Thymus (tissue), 11 donors: ENCODE data around the gene NMNAT3. TPM values are rescaled to one million over a fixed set of nuclear protein-coding genes. Genes with fewer than 3 reads are reported as not detected.

ENCODE experiments used
- DNase-seq, 9 donors: peaks; one replicate each; pipeline ENCODE4 v3.0.0-alpha.2; 2013; ENCODE audit warnings: low spot score in 9 of 9, low read depth in 6 of 9, missing footprints in 1 of 9
- H3K27ac ChIP-seq, 2 donors: one replicate each; pipeline ENCODE4 v1.5.1; 2013; ENCODE audit warnings: control low read depth in 1 of 2, low read depth in 1 of 2, low read length in 1 of 2, mild to moderate bottlenecking in 1 of 2, moderate library complexity in 1 of 2
- H3K27me3 ChIP-seq, 2 donors: one replicate each; pipeline ENCODE4 v1.5.1; 2013; ENCODE audit warnings: low read length in 1 of 2; ENCODE audit not compliant: control insufficient read depth in 2 of 2, insufficient read depth in 1 of 2
- H3K36me3 ChIP-seq, 2 donors: one replicate each; pipeline ENCODE4 v1.5.1; 2013; ENCODE audit warnings: low read length in 1 of 2, mild to moderate bottlenecking in 1 of 2, moderate library complexity in 1 of 2; ENCODE audit not compliant: control insufficient read depth in 2 of 2, insufficient read depth in 2 of 2
- H3K4me1 ChIP-seq, 2 donors: one replicate each; pipeline ENCODE4 v1.5.1; 2013; ENCODE audit warnings: low read length in 2 of 2; ENCODE audit not compliant: control insufficient read depth in 2 of 2, insufficient read depth in 2 of 2
- H3K4me3 ChIP-seq, 2 donors: one replicate each; pipeline ENCODE4 v1.5.1; 2013; ENCODE audit warnings: low read length in 2 of 2, control low read depth in 1 of 2, mild to moderate bottlenecking in 1 of 2
- H3K9me3 ChIP-seq, 2 donors: one replicate each; pipeline ENCODE4 v1.5.1; 2013; ENCODE audit warnings: low read length in 1 of 2, mild to moderate bottlenecking in 1 of 2; ENCODE audit not compliant: control insufficient read depth in 2 of 2, insufficient read depth in 1 of 2
- WGBS: extraction: QIAGEN DNeasy Blood & Tissue Kit; methylation state at CpG from one replicate; pipeline ENCODE4 v1.1.7; 2013; 5-methylcytosine and 5-hydroxymethylcytosine counted together
- polyA plus RNA-seq: library from polyadenylated mRNA; stranded (reverse); fragments of 200-250 nt; gene quantifications from one replicate; pipeline ENCODE4 v1.2.3, GENCODE V29; 2013
- total RNA-seq: library from RNA; stranded (reverse); fragments of 120-200 nt; gene quantifications from one replicate; pipeline ENCODE4 v1.2.4, GENCODE V29; 2013
- donor health status: healthy.

Gene NMNAT3
- total and polyA plus RNA-seq, 2 donors = 4.7 to 5.2 TPM

DNA sequence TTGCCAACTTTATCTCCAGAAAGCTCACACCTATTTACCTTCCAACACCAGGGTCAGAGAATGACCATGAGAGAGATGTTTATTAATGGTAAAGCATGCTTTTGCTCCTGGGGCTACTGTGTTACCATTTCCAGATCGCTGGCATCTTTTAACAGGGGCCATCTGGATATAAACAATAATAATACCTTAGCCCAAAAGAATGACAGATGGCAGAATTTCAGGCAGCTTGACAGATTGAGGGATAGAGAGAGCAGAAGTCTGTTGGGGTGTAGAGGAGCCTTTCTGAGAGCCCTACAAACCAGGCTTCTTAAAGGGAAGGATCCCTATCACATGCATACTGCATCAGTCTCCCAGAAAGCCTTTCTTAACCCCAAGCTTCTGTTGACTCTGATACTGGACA is 156.0 kb downstream of the NMNAT3 start:
- Histone ChIP-seq H3K27me3 (no peaks in the 10 kb centered on the region), H3K36me3 (no peaks in the 10 kb centered on the region), H3K27ac (no peak overlapping the region), H3K4me1 (no peaks in the 10 kb centered on the region), H3K4me3 (no peak overlapping the region), H3K9me3 (no peaks in the 10 kb centered on the region)
- no peak for DNase-seq
- 79% methylated on average over 1 of the region's 1 CpG for WGBS

DNA sequence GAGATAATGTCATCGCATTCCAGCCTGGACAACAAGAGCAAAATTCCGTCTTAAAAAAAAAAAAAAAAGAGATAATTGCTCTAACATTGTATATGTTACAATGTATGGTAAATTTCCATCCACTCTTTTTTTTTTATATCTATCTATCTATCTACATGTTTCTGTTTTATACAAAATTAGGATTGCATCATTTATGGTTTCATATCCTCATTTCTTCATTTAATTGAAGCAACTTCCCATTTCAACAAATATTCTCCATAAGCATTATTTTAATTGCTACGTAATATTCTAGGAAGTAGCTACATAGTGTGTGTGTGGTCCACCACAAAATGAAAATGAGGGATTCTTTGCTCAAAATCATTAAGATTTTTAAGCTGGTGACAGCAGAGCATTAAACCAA is 156.6 kb downstream of the NMNAT3 start:
- no peaks in the 10 kb centered on the region for H3K36me3 ChIP-seq
- DNase-seq = no peak
- H3K27me3 ChIP-seq = no peaks in the 10 kb centered on the region
- H3K4me1 ChIP-seq = no peaks in the 10 kb centered on the region
- no peaks in the 10 kb centered on the region for H3K9me3 ChIP-seq
- 95% methylated on average over 3 of the region's 3 CpGs for WGBS
- no peak overlapping the region for H3K4me3 ChIP-seq
- H3K27ac ChIP-seq = no peak overlapping the region

DNA sequence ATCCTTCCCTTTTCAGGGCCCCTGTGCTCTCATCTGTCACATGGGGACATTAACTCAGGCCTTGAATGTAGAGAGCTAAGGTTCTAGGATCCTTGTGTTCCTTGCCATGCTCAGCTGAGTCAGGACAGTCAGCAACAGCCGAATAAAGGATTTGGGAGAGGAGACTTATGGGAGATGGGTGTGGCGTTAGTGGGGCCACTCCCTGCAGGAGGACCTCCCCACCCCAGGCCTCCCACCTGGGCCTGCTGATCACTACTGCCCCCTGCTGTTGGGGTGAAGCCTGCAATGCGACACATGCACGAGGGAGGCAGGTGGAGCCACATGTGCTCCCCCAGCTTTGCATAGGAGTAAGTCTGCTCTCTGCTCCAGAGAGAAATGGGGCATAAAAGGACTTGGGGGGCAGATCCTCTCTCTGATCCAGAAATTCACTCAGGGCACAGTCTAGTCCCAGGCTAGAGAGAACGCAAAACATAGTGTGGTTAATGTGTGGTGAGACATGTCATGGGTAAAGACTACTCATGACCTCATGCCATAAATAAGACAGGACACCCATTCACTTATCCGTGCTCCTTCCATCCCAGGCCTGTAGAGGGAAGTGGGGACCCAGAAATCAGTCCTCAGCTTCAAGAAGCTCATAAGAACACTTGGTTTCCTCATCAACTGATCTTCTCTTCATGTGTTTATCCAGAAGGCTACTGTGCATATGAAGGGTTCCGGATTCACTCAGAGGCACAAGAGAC is 157.6 kb downstream of the NMNAT3 start:
- H3K27ac ChIP-seq = no peak overlapping the region
- DNase-seq = no peak
- no peaks in the 10 kb centered on the region for H3K36me3 ChIP-seq
- no peaks in the 10 kb centered on the region for H3K9me3 ChIP-seq
- no peaks in the 10 kb centered on the region for H3K27me3 ChIP-seq
- no peak overlapping the region for H3K4me3 ChIP-seq
- 91% methylated on average over 7 of the region's 7 CpGs for WGBS
- H3K4me1 ChIP-seq = no peaks in the 10 kb centered on the region

DNA sequence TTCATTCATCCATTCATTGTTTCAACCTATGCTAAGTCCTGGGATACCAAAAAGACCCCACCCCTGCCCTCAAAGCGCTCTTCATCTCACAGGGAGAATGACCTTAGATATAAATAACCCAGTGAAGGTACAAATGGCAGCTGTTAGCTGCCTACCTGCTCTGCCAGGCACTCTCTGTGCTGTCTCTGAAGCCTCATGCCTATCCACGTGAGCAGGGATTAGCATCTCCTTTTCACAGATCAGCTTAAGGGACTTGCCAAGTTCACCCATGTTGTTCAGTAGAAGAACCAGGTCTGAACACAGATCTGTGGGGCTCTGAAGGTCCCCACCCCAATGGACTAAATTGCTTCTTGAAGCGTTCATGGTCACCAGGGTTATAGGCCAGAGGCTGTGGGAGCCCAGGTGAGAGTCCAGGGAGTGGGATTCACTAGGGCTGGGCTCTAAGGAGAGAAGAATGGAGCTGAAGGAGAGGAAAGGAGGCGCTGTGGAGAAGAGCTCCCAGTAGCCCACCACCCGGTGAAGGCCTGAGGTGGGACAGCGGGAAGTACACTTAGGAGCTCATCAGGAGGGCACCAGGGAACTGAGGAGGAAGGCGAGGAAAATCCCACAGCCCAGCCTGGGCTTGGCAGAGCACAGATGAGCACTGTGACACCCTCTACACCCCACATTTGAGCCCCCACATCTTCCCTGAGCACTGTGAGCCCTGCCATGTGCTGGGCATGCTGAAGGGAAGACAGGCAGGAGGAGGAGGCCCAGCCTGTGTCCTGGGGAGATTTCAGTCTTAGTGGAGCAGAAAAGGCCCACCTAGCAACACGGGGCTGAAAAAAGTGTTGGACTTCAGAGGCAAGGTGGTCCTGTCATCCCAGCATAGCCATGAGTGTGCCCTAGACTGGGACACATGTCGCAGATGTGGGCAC is 158.6 kb downstream of the NMNAT3 start:
- Histone ChIP-seq H3K27me3 (no peaks in the 10 kb centered on the region), H3K9me3 (no peaks in the 10 kb centered on the region), H3K4me1 (no peaks in the 10 kb centered on the region), H3K27ac (no peak overlapping the region), H3K4me3 (no peak overlapping the region), H3K36me3 (no peaks in the 10 kb centered on the region)
- DNase-seq = no peak
- 97% methylated on average over 9 of the region's 9 CpGs for WGBS

- no peaks in the 10 kb centered on the region for H3K4me1 ChIP-seq
- no peak overlapping the region for H3K27ac ChIP-seq
- H3K9me3 ChIP-seq = no peaks in the 10 kb centered on the region
- no peak overlapping the region for H3K4me3 ChIP-seq
- 92% methylated on average over 6 of the region's 6 CpGs for WGBS
- no peaks in the 10 kb centered on the region for H3K36me3 ChIP-seq
- no peaks in the 10 kb centered on the region for H3K27me3 ChIP-seq
- DNase-seq = no peak
Observed at GRCh38 chr3:139518306-139518705, 159.5 kb downstream of the NMNAT3 start.

GRCh38 chr3:139517321-139518065 is 160.3 kb downstream of the NMNAT3 start:
- H3K9me3 ChIP-seq = no peaks in the 10 kb centered on the region
- H3K27ac ChIP-seq = no peak overlapping the region
- WGBS = 90% methylated on average over 5 of the region's 5 CpGs
- no peaks in the 10 kb centered on the region for H3K36me3 ChIP-seq
- no peaks in the 10 kb centered on the region for H3K4me1 ChIP-seq
- no peaks in the 10 kb centered on the region for H3K27me3 ChIP-seq
- H3K4me3 ChIP-seq = no peak overlapping the region
- DNase-seq = no peak

DNA sequence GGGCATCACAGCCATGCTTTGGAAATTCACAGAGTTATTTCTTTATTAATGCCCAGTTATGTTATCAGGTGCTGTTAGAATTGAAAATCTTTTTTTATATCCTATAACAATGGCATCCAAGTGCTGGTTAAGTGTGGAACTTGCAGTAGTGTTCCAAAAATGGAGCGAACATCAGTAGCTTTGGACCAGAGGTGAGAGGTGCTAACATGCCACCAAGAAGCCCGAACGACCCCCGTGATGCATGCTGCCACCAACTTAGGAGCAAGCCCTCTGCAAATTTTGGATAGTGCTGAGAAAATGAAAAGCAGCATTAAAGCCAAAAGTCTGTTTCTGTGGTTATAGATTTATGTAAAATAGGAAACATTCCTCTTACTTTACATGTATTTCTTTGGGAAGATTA is 163.0 kb downstream of the NMNAT3 start:
- Histone ChIP-seq H3K4me1 (no peaks in the 10 kb centered on the region), H3K36me3 (no peaks in the 10 kb centered on the region), H3K27me3 (no peaks in the 10 kb centered on the region), H3K9me3 (no peaks in the 10 kb centered on the region), H3K4me3 (no peak overlapping the region), H3K27ac (no peak overlapping the region)
- no peak for DNase-seq
- WGBS = 94% methylated on average over 4 of the region's 4 CpGs
